Stimulated activated CD4-positive, alpha-beta T cell treated with anti-CD3 and anti-CD28 coated beads, Interleukin-1b, Interleukin-23, amount 100 ng/mL, for 1 hour (primary cell): ENCODE data around the gene SPO11.

Experiments
- DNase-seq, 2 donors: peaks; one replicate each; pipeline ENCODE4 v3.0.0-alpha.2; 2020; ENCODE audit warnings: low read depth in 2 of 2

Gene SPO11

GRCh38 chr20:57375652-57376230 is 46.1 kb downstream of the SPO11 start:
- DNase-seq = no peak

DNA sequence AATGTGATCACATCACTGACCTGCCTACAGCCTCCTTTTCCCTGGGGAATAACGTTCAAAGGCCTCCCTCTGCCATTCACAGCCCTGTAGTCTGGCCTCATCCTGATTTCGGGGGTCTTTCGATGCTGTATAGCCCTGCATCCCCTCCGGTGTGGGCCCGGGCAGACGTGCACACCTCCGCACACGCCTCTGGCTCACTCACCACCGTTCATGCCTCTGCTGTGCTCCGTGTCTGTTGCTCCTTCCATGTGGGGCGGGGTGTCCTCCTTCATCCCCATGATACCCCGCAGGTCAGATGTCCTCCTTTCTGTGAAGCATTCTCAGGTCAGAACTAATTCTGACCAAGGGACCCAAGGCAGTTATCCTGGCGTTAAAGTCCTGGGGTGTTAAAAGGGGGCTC is 47.7 kb downstream of the SPO11 start:
- DNase-seq = no peak

DNA sequence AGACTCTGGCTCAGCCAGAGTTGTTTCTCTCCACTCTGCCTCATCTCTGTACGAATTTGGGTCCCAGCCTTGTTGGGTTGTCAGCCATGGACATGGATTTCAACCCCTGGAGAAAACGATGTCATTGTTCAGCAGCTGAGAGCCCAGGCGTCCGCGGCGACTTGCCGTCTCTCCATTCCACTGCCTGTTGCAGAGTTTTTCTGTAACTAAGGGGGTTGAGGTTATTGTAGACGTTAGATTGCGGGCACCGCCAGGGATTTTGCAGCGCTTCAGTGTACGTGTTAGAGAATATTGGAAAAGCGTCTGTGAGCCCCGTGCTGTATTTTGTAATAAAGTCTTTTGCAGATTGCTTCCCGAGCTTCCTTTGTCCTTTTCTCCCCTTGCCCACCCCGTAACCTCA is 48.5 kb downstream of the SPO11 start:
- DNase-seq = no peak

DNA sequence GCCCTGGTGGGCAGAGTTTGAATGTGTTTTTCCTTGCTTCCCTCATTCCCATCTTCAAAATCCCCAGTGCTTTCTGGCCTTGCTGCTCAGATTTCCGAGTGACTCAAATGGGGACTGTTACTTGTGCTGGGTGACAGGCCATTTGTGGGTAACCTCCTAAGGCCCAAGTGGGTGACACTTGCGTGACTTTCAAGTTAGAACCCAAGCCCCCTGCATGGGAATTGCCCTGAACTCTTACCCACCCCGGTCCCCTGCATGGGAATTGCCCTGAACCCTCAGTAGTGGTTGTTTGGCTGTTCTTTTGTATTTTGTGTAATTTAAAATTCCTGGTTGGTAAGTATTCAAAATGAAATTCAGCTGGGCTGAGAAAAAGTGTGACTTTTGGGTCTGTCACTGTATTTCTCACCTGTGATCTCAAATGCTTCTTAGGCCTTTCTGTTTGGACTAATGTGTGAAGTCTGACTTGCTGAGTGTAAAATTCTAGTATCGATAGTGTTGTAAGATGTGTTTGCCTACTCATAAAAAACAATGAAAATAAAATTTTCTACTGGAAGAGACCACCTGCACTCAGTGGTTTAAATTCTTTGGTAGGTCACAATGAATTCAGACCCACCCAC is 49.2 kb downstream of the SPO11 start:
- no peak for DNase-seq

DNA sequence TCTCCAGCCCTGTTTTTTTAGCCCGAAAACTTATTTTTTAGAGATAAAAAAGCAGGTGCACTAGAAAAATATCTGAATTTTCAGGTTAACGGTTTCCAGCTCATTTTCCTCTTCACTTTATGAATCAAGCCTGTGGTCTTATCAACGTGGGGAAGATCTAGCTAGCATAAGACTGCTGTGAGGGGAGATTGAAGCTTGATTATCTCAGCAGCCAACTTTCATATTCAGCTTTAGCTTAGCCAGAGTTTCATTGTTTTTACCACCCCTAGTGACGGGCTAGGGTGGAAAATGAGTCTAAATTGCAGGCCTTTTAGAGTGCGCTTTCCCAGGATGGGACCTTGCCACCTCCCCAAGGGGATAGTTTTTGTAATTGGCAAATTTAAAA is 49.7 kb downstream of the SPO11 start:
- no peak for DNase-seq

DNA sequence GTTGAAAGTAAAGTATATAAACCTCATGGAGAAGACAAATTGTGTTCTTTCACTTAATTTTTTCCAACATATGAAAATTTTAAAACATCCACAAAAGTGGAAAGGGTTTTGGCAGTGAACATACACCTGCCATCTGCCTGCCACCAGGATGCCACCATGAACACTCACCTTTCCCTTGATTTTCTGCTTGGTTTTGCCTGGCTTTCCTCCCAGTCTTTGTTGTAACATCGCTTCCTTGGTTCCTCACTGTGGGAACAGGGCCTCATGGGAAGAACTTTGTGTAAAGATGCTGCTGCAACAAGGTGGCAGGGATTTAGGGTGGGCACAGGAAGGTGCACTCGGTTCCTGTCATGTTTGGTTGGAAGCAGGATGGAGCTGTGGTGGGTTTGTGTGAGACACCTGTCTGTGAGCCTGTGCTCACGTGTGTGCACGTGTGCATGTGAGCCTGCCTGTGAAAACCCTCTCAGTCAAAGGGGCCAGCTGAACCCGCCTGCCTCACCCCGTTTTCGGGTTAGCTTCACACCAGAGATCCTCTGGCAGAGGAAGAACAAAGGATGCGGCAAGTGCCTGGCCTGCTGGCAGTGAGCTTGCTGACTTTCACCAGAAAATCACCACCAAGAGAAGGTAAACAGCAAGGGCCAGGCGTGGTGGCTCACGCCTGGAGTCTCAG is 50.6 kb downstream of the SPO11 start:
- no peak for DNase-seq

DNA sequence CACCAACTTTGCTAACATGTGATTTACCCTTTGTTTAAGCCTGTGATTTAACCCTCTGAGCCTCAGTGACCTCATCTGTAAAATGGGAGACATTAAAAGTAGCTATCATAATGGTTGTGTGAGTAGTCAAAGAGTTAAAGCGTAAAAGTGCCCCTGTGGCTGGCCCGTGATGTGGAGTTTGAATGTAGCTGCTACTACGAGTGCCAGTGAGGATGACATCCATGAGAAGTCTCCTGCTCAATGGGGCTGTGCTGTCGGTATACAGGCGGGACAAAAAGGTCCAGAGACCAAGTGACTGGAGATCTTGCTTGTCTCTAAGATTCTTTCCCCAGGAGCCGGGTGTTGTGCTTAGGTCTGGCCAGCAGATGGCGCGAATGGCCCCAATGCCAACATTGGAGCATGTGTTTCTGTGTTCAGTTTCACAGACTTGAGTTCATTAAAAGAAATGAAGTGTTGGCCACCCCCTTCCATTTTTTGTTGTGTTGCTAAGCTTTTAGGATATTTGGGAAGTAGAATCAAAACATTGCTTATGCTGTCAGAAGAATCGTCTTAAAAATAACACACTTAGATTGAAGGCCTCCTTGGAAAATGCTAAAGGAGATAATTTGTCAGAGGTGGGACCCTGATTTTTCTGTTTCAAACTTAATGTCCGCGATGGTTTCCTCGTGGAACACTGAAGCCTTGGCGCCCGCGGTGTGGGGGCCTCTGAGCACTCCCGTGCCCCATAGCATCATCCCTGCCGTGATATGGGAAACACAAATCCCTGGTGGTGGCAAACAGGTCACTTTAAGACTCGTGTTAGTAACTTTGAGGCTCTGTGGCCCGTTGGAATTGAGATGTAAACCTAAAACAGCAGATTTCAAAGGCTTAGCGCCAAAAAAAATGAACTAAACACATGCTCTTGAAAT is 52.2 kb downstream of the SPO11 start:
- DNase-seq = peak; percentile 64 to 73

- DNase-seq = no peak
These were observed 52.9 kb downstream of the SPO11 start for GRCh38 chr20:57382516-57382915.

DNA sequence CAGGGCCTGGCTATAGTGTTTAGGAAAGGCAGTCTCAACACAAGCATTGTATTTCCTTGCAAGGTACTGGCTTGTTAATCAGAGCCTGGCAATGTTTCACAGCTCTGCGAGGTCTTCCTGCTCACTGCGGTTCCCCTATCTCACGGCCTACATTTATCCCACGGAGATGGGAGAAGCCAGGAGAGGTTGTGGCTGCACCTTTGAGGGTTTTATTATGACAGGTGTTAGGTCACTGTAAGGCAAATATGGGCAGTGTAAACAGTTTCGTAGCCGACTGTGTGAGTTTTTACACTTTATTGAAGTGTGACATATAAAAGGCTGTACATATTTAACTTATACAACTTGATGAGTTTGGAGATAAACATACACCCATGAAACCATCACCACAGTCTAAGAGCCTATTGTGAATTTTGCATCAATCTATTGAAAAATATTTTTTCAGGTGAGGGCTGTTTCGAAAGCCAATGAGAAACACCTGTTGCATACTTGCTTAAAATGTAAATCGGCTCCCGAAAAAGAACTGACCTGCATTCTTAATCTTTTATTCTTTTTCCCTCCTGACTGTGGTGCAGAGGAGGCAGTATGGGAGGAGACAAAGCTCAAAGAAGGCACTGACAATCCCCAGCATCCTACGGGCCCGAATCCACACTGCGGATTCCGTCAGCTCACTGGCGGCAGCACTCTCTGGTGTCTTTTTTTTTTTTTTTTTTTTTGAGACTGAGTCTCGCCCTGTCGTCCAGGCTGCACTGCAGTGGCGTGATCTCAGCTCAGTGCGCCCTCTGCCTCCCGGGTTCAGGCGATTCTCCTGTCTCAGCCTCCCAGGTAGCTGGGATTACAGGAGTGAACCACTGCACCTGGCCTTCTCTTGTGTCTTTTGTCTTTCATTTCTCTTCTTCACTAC is 54.1 kb downstream of the SPO11 start:
- DNase-seq = no peak

DNA sequence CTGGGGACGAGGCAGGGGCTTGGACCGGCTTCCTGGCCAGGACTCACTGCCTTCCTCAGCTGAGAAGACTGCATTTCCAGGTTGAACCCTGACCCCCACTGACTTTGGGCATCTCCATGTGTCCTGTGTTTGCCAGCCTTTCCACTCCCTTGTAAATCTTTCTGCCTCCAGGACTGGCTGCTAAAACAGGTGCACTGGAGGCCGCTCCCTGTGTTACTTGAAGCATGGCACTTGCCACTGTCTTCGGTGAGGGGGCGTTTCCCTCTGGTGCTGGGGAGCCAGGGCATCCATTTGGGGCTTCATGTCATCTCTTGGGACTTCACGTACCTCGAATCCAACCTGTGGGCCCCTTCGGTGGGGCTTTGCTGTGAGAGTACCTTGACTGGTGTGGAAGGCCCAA is 54.9 kb downstream of the SPO11 start:
- no peak for DNase-seq

- no peak for DNase-seq
These were observed 55.6 kb downstream of the SPO11 start for GRCh38 chr20:57384953-57385761.

DNA sequence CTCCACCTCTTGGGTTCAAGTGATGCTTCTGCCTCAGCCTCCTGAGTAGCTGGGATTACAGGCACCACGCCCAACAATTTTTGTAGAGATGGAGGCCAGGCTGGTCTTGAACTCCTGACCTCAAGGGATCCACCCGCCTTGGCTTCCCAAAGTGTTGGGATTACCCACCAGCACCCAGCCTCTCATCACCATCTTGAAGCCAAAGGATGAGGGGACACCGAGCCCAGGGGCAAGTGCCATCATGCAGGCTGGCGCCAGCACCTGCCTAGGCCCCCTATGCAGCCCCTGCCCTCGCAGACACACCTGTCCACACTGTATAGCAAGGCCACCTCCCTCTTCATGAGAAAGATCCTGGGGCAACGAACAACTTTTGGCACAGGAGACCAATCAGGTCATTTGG is 56.3 kb downstream of the SPO11 start:
- no peak for DNase-seq

GRCh38 chr20:57386762-57387161 is 57.2 kb downstream of the SPO11 start:
- DNase-seq = no peak

- DNase-seq = no peak
These were observed 57.9 kb downstream of the SPO11 start for GRCh38 chr20:57387463-57387862.

GRCh38 chr20:57387945-57388371 is 58.4 kb downstream of the SPO11 start:
- no peak for DNase-seq

DNA sequence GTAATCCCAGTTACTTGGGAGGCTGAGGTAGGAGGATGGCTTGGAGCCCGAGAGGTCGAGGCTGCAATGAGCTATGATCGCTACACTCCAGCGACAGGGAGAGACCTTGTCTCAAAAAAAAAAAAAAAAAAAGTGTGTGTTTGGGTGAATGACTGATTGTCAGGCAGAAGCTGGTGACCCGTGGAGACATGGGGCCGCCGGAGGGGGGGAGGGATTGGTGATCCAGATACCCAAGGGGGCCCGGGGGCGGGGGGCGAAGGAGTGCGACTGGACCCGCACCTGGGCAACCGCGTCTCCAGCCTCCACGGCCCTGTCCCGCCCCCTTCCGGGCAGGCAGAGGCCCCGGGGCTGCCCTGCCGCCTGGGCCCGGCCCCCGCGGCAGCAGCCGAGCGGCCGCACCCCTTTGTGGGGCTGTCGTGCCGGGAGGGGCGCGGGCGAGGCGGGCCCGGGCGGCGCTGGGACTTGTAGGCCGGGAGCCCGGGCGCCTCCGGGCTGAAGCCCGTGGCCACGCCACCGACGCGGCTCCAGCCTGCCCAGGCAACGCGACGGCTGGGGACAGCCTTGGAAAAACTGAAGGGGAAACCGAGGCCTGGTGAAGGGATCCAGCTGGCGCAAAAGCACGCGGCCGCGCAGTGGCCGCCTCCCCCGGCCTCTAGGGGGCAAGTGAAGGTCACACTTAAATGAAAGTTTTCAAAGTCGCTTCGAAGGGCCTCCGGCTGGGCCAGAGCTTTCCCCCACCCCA is 59.5 kb downstream of the SPO11 start:
- peak in 1 of 2 donors; percentile 46 for DNase-seq

DNA sequence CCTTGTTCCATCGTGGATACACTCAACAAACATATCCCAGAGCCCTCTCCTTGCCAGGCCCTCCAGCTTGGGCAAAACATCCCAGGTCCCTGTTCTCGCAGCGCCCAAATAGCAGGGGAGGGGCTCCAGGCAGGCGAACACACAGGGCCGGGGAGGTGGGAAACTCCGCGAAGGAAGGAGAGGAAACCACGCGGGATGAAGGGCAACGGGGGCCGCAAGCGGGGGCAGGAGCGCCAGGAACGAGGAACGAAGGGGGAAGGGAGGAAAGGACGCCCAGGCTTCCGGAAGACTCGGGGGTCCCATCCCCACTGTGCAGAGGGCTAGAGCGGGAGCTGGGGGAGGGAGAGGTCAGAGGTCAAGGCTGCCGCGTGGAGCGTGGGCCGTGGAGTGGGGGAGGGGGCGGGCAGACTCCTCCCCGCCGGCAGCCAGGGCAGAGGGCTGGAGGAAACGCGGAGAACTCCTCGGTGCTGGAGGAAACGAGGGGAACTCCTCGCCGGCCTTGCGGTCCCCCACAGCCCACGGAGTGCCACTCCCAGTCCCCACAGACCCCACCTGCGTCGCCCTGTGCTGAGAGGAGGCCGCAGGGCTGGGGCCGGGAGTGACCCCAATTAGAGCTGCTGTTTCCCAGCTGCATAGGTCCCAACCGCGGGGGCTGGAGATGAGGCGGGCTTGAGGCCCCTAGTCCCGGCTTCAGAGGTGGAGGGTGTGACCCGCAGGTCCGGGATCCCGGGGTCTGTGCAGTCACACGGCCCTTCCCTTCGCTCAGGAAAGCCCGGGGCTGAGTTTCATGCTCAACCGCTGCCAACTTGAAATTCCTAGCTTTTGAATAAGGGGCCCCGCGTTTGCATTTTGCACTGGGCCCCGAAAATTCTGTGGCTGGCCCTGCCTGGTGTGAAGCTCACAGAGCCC is 60.3 kb downstream of the SPO11 start:
- DNase-seq = peak in 1 of 2 donors; percentile 49

DNA sequence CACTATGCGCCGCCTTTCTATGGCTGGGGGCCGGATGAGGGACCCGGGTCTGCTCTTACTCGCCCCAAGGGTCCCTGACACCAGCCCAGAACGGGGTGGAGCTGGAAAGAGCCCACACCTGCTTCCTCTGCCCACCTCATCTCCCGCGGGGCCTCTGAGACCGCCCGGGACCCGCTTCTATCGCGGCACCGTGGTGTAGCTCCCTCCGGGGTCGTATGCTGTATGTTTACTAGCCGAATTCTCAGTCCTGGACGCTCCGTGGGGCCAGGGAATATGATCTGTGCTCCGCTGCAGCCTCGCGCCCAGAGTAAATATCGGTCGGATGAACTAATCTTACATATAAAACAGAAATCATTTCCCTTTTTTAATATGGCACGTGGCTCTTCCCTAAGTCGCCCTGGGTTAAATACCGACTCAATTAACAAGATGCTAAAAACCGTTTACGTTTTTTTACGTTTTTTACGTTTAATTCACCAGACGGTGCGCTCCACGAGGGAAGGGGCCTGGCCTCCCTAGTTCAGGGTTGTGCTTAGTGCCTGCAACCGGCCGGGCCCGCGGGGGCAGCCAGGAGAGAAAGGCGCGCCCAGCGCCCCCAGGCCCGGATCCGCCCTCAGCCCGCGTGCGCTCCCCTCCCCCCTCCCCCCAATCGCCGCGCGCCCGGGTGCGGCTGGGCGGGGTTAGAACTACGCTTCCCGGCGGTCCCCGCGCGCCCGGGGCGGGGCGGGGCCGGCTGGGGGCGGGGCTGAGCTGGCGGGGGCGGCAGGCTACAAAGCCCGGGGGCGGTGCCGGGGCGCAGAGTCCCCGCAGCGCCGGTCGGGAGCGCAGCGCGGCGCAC is 61.2 kb downstream of the SPO11 start, which contains the start of gene RBM38:
Gene RBM38, plus strand, starts transcription at position 793 of the 835 bp plus-strand sequence. CDS start 186 bp downstream, outside the sequence.
- DNase-seq = peak; percentile 50 to 69
